Caco-2 (cell line): ENCODE measurements around the gene DLG2. TPM values are rescaled to one million over a fixed set of nuclear protein-coding genes. Genes with fewer than 3 reads are reported as not detected.

Experiments used
- BruUV-seq: library from RNA; stranded (reverse); fragments of 400-500 nt; replicated peaks from 2 replicates; lab custom pipeline; 2021; lab: Mats Ljungman, UMichigan
- CTCF ChIA-PET: fragments of 300-600 bp; sonication (Branson Sonifier 250); formaldehyde crosslinking; loops from one replicate; lab custom pipeline; 2022; ENCODE audit warnings: antibody characterized with exemption; lab: Charles Lee
- POLR2A ChIA-PET: fragments of 300-600 bp; sonication (Branson Sonifier 250); formaldehyde crosslinking; loops from one replicate; lab custom pipeline; 2022; ENCODE audit warnings: antibody characterized with exemption; lab: Charles Lee
- DNase-seq, 2 experiments: peaks; one replicate each; pipeline versions ENCODE4 v3.0.0 to v3.0.0-alpha.2; 2020 to 2022
- H3K27me3 ChIP-seq: replicated peaks from 2 replicates; pipeline ENCODE4 v1.6.0; 2011; ENCODE audit warnings: low read length; ENCODE audit not compliant: control insufficient read depth, insufficient read depth
- H3K36me3 ChIP-seq: 2 replicates; pipeline ENCODE4 v1.5.1; 2011; ENCODE audit warnings: low read length; ENCODE audit not compliant: control insufficient read depth, insufficient read depth
- H3K4me1 ChIP-seq: fragments of 250-450 bp; sonication (Bioruptor Pico); 2 replicates; pipeline ENCODE4 v1.5.1; 2020; ENCODE audit warnings: mild to moderate bottlenecking
- H3K4me3 ChIP-seq: 2 replicates; pipeline ENCODE4 v1.5.1; 2011; ENCODE audit warnings: low read depth, mild to moderate bottlenecking, control low read depth, low read length
- H3K9me3 ChIP-seq: fragments of 250-450 bp; sonication (Bioruptor Pico); 2 replicates; pipeline ENCODE4 v1.5.1; 2020; ENCODE audit warnings: mild to moderate bottlenecking, moderate library complexity
- H3K27ac Mint-ChIP-seq: one replicate; pipeline ENCODE4 v1.8.0; 2022; ENCODE audit warnings: mixed read lengths; ENCODE audit not compliant: unreplicated experiment
- H3K27me3 Mint-ChIP-seq: one replicate; pipeline ENCODE4 v1.8.0; 2022; ENCODE audit warnings: mixed read lengths; ENCODE audit not compliant: insufficient read depth, unreplicated experiment
- H3K36me3 Mint-ChIP-seq: one replicate; pipeline ENCODE4 v1.8.0; 2022; ENCODE audit warnings: mild to moderate bottlenecking, mixed read lengths; ENCODE audit not compliant: insufficient read depth, unreplicated experiment
- H3K4me1 Mint-ChIP-seq: one replicate; pipeline ENCODE4 v1.8.0; 2022; ENCODE audit warnings: low read depth, mixed read lengths; ENCODE audit not compliant: unreplicated experiment
- H3K4me3 Mint-ChIP-seq: one replicate; pipeline ENCODE4 v1.8.0; 2022; ENCODE audit warnings: mild to moderate bottlenecking, moderate library complexity, mixed read lengths; ENCODE audit not compliant: unreplicated experiment
- H3K9me3 Mint-ChIP-seq: one replicate; pipeline ENCODE4 v1.8.0; 2022; ENCODE audit warnings: mixed read lengths; ENCODE audit not compliant: unreplicated experiment
- intact Hi-C: fragments of 100-400 bp; cut with micrococcal nuclease; formaldehyde crosslinking; loops from one replicate; pipeline ENCODE4 v1.10.0; 2022; ENCODE audit not compliant: unreplicated experiment
- total RNA-seq: library from RNA; stranded (reverse); gene quantifications from 2 replicates; pipeline ENCODE4 v1.2.3, GENCODE V29; 2022
- TF ChIP-seq, protein P1 (sequence below), 2 experiments: fragments of 200-600 bp in 1 of 2; IDR thresholded peaks; 1 replicate in 1 of 2; 2 replicates in 1 of 2; pipeline versions ENCODE4 v1.5.1 to v1.8.0; 2011 to 2022; ENCODE audit warnings: antibody characterized with exemption in 1 of 2, control low read depth in 1 of 2, inconsistent platforms in 1 of 2, low read depth in 1 of 2, low read length in 1 of 2, mild to moderate bottlenecking in 1 of 2, moderate library complexity in 1 of 2; ENCODE audit not compliant: insufficient read depth in 1 of 2, severe bottlenecking in 1 of 2, unreplicated experiment in 1 of 2

The DLG2 gene
- total RNA-seq, 1 experiment from 2014 or later: 21.6 TPM

DNA sequence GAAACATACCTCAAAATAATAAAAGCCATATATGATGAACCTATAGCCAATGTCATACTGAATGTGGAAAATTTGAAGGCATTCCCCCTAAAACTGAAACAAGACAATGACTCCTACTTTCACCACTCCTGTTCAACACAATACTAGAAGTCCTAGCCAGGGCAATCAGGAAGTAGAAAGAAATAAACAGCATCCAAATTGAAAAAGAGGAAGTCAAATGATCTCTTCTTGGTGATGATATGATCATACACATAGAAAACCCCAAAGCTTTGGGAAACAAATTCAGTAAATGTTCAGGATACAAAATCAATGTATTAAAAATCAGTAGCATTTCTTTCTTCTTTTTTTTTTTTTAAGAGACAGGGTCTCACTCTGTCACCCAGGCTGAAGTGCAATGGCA, 109.9 kb downstream of the DLG2 start:
- no peaks in the 10 kb centered on the region for H3K36me3 Mint-ChIP-seq
- intact Hi-C loops: no loop called here
- no peaks in the 10 kb centered on the region for H3K4me1 ChIP-seq
- H3K4me3 Mint-ChIP-seq: no peak overlapping the region
- no peaks in the 10 kb centered on the region for H3K36me3 ChIP-seq
- H3K4me3 ChIP-seq: no peak overlapping the region
- peaks cover 8% of the 10 kb centered on the region for H3K27me3 Mint-ChIP-seq
- TF ChIP-seq, protein P1, sequence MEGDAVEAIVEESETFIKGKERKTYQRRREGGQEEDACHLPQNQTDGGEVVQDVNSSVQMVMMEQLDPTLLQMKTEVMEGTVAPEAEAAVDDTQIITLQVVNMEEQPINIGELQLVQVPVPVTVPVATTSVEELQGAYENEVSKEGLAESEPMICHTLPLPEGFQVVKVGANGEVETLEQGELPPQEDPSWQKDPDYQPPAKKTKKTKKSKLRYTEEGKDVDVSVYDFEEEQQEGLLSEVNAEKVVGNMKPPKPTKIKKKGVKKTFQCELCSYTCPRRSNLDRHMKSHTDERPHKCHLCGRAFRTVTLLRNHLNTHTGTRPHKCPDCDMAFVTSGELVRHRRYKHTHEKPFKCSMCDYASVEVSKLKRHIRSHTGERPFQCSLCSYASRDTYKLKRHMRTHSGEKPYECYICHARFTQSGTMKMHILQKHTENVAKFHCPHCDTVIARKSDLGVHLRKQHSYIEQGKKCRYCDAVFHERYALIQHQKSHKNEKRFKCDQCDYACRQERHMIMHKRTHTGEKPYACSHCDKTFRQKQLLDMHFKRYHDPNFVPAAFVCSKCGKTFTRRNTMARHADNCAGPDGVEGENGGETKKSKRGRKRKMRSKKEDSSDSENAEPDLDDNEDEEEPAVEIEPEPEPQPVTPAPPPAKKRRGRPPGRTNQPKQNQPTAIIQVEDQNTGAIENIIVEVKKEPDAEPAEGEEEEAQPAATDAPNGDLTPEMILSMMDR (IDR thresholded peaks at IDR 0.05; ENCODE audit: insufficient read depth in 1 of 2, low read depth in 1 of 2, low read length in 1 of 2, severe bottlenecking in 1 of 2, unreplicated experiment in 1 of 2): no peak
- no peak overlapping the region for H3K27ac Mint-ChIP-seq
- H3K4me1 Mint-ChIP-seq: no peaks in the 10 kb centered on the region
- ChIA-PET POLR2A (no interaction called here), CTCF (no interaction called here)
- peaks cover 12% of the 10 kb centered on the region for H3K9me3 ChIP-seq
- H3K27me3 ChIP-seq: no peaks in the 10 kb centered on the region
- no peak for DNase-seq
- BruUV-seq: no TSS peak
- peaks cover 21% of the 10 kb centered on the region for H3K9me3 Mint-ChIP-seq

DNA sequence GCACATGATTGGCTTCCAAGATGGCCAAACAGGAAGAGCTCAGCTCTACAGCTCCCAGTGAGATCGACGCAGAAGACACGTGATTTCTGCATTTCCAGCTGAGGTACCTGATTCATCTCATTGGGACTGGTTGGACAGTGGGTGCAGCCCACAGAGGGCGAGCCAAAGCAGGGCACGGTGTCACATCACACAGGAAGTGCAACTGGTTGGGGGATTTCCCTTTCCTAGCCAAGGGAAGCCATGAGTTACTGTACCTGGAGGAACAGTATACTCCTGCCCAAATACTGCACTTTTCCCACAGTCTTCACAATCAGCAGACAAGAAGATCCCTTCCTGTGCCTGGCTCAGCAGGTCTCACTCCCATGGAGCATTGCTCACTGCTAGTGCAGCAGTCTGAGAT, 131.2 kb downstream of the DLG2 start:
- H3K4me3 ChIP-seq: no peak overlapping the region
- H3K27me3 Mint-ChIP-seq: peaks cover 4% of the 10 kb centered on the region
- H3K4me1 Mint-ChIP-seq: no peaks in the 10 kb centered on the region
- no peaks in the 10 kb centered on the region for H3K27me3 ChIP-seq
- BruUV-seq: no TSS peak
- ChIA-PET POLR2A (no interaction called here), CTCF (no interaction called here)
- TF ChIP-seq, protein P1 (IDR thresholded peaks at IDR 0.05; ENCODE audit: insufficient read depth in 1 of 2, low read depth in 1 of 2, low read length in 1 of 2, severe bottlenecking in 1 of 2, unreplicated experiment in 1 of 2): no peak
- intact Hi-C loops: no loop called here
- DNase-seq: no peak
- H3K36me3 ChIP-seq: no peaks in the 10 kb centered on the region
- no peaks in the 10 kb centered on the region for H3K9me3 ChIP-seq
- no peaks in the 10 kb centered on the region for H3K4me1 ChIP-seq
- H3K36me3 Mint-ChIP-seq: no peaks in the 10 kb centered on the region
- H3K9me3 Mint-ChIP-seq: no peaks in the 10 kb centered on the region
- no peak overlapping the region for H3K27ac Mint-ChIP-seq
- no peak overlapping the region for H3K4me3 Mint-ChIP-seq

DNA sequence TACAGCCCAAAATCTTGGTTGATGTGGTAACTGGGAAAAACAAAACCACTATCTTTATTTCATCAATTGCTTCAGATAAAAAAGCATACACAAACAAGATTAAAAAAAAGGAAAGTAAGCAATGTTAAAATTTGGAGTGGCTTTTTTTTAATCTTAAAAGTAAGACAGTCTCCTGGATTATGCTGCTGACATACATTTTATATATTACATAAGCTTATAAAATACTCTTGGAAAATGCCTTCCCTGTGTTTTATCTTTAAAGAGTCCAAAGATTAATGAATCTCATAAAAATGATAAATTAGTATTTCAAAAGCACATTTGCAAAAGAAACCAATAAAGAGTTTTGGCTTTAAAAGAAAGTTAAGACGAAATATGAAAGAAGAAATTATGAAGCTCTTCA, 132.7 kb downstream of the DLG2 start:
- no peak for DNase-seq
- TF ChIP-seq, protein P1 (IDR thresholded peaks at IDR 0.05; ENCODE audit: insufficient read depth in 1 of 2, low read depth in 1 of 2, low read length in 1 of 2, severe bottlenecking in 1 of 2, unreplicated experiment in 1 of 2): no peak
- Histone ChIP-seq H3K27me3 (no peaks in the 10 kb centered on the region), H3K36me3 (no peaks in the 10 kb centered on the region), H3K4me3 (no peak overlapping the region), H3K9me3 (no peaks in the 10 kb centered on the region), H3K4me1 (no peaks in the 10 kb centered on the region)
- H3K9me3 Mint-ChIP-seq: no peaks in the 10 kb centered on the region
- CTCF ChIA-PET: no interaction called here
- H3K4me3 Mint-ChIP-seq: no peak overlapping the region
- no peak overlapping the region for H3K27ac Mint-ChIP-seq
- H3K36me3 Mint-ChIP-seq: no peaks in the 10 kb centered on the region
- no peaks in the 10 kb centered on the region for H3K4me1 Mint-ChIP-seq
- POLR2A ChIA-PET: no interaction called here
- intact Hi-C loops: no loop called here
- peaks cover 12% of the 10 kb centered on the region for H3K27me3 Mint-ChIP-seq
- BruUV-seq: no TSS peak
